Measurements from ENCODE around the gene KRTAP17-1. TPM values are rescaled to one million over a fixed set of nuclear protein-coding genes. Genes with fewer than 3 reads are reported as not detected.

The KRTAP17-1 gene
- polyA plus RNA-seq, 1 donor (not counting 4 experiments of a cell fraction or from before 2014, with no cell fraction given), result not detected

DNA sequence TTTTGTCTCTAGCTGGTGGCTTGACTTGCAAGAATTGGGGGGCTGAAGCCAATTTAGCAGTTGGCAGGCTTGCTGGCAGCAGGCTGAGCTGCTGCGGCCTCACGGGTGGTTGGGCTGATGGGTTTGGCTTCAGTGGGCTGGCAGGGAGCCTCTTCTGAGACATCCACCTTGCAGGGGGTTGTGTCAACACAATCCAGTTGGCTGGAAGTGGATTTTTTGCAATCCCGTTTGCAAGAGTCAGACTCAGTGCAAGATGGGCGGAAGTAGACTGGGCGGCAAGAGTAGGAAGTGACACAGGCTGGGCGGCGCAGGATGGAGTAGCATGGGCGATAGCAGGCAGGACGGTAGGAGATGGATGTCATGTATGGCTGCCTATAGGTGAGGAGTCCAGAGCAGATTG is 7.9 kb downstream of the KRTAP17-1 start:
- Histone ChIP-seq H3K9me3 (ENCODE audit: control insufficient read depth, low read depth, low read length) (no peaks in the 10 kb centered on the region), H4K20me1 (ENCODE audit: control insufficient read depth, extremely low read depth, insufficient read depth, low read length) (no peaks in the 10 kb centered on the region), H3K9me1 (ENCODE audit: control insufficient read depth, extremely low read depth, insufficient read depth, low read length) (no peaks in the 10 kb centered on the region), H3K4me2 (ENCODE audit: control insufficient read depth, extremely low read depth, insufficient read depth, low read depth, low read length) (no peak overlapping the region), H3K4me3 (ENCODE audit: control insufficient read depth in 2 of 3, extremely low read depth in 1 of 3, insufficient read depth in 2 of 3, low read depth in 1 of 3, low read length in 3 of 3) (no peak overlapping the region), H2AFZ (ENCODE audit: control insufficient read depth, low read length) (no peak overlapping the region), H3K27ac (ENCODE audit: control insufficient read depth, insufficient read depth, low read length) (no peak overlapping the region), H3K79me2 (ENCODE audit: control insufficient read depth, insufficient read depth, low read length) (no peaks in the 10 kb centered on the region), H3K36me3 (ENCODE audit: control insufficient read depth in 2 of 2, extremely low read depth in 1 of 2, insufficient read depth in 2 of 2, low read length in 2 of 2) (no peaks in the 10 kb centered on the region), H3K27me3 (ENCODE audit: control insufficient read depth, extremely low read depth, insufficient read depth, low read length) (no peaks in the 10 kb centered on the region), H3K9ac (ENCODE audit: control insufficient read depth, extremely low read depth, insufficient read depth, low read length) (no peak overlapping the region), H3K4me1 (ENCODE audit: control insufficient read depth, extremely low read depth, insufficient read depth, low read length) (peaks cover 7% of the 10 kb centered on the region)
- FAIRE-seq (no peak), DNase-seq (ENCODE audit: low read depth, low spot score) (no peak)
- TF ChIP-seq EZH2 (IDR thresholded peaks at IDR 0.05; ENCODE audit: low read length), result no peak
- no peak for TF ChIP-seq CTCF (optimal IDR thresholded peaks at IDR 0.05 in 1 of 3, IDR thresholded peaks at IDR 0.05 in 1 of 3, conservative IDR thresholded peaks at IDR 0.05 in 1 of 3; ENCODE audit: extremely low read depth in 1 of 3, insufficient read depth in 2 of 3, low read length in 3 of 3)
- dilution Hi-C loops (cut with MboI; ENCODE audit: extremely low pct_ligation_motif_present, low sequenced_read_pairs), result no loop called here

DNA sequence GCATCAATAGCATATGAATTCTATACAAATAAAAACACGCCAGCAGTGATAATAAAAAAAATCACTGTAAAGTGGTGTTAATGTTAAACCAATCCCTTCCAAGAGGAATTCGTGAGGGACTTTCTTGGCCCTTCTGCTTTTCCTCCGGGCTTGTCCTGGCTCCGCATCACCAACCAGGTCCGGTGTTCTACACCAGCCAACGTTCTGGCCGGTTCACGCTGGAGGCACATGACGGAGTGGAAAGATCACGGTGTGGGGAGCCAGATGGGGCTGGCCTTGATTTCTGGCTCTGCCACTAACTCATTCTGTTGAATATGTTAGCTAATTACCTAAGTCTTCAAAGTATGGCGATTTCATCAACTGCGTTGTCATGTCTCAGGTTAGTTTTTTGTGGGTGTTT is 11.4 kb downstream of the KRTAP17-1 start:
- dilution Hi-C loops (cut with MboI; ENCODE audit: extremely low pct_ligation_motif_present, low sequenced_read_pairs), result no loop called here
- Histone ChIP-seq H4K20me1 (ENCODE audit: control insufficient read depth, extremely low read depth, insufficient read depth, low read length) (no peaks in the 10 kb centered on the region), H3K4me3 (ENCODE audit: control insufficient read depth in 2 of 3, extremely low read depth in 1 of 3, insufficient read depth in 2 of 3, low read depth in 1 of 3, low read length in 3 of 3) (no peak overlapping the region), H3K9me1 (ENCODE audit: control insufficient read depth, extremely low read depth, insufficient read depth, low read length) (no peaks in the 10 kb centered on the region), H3K27me3 (ENCODE audit: control insufficient read depth, extremely low read depth, insufficient read depth, low read length) (no peaks in the 10 kb centered on the region), H3K4me2 (ENCODE audit: control insufficient read depth, extremely low read depth, insufficient read depth, low read depth, low read length) (no peak overlapping the region), H3K4me1 (ENCODE audit: control insufficient read depth, extremely low read depth, insufficient read depth, low read length) (peaks cover 25% of the 10 kb centered on the region), H2AFZ (ENCODE audit: control insufficient read depth, low read length) (no peak overlapping the region), H3K27ac (ENCODE audit: control insufficient read depth, insufficient read depth, low read length) (no peak overlapping the region), H3K9ac (ENCODE audit: control insufficient read depth, extremely low read depth, insufficient read depth, low read length) (no peak overlapping the region), H3K79me2 (ENCODE audit: control insufficient read depth, insufficient read depth, low read length) (no peaks in the 10 kb centered on the region), H3K36me3 (ENCODE audit: control insufficient read depth in 2 of 2, extremely low read depth in 1 of 2, insufficient read depth in 2 of 2, low read length in 2 of 2) (no peaks in the 10 kb centered on the region), H3K9me3 (ENCODE audit: control insufficient read depth, low read depth, low read length) (no peaks in the 10 kb centered on the region)
- no peak for DNase-seq (ENCODE audit: low read depth, low spot score)
- FAIRE-seq, result no peak
- no peak for TF ChIP-seq CTCF (optimal IDR thresholded peaks at IDR 0.05 in 1 of 3, IDR thresholded peaks at IDR 0.05 in 1 of 3, conservative IDR thresholded peaks at IDR 0.05 in 1 of 3; ENCODE audit: extremely low read depth in 1 of 3, insufficient read depth in 2 of 3, low read length in 3 of 3)
- no peak for TF ChIP-seq EZH2 (IDR thresholded peaks at IDR 0.05; ENCODE audit: low read length)

Data from keratinocyte (primary cell).